HepG2 (cell line): Measurements from ENCODE around the gene LBX2. TPM values are rescaled to one million over a fixed set of nuclear protein-coding genes. Genes with fewer than 3 reads are reported as not detected.
A peak's percentile ranks its signal among the peaks of the same experiment; 100 is the strongest.

Experiments
- BHLHE40 ChIP-seq: IDR thresholded peaks from 2 replicates; pipeline ENCODE4 v1.6.1; 2011; ENCODE audit warnings: low read length, improper control_type of control experiment
- CBX1 ChIP-seq: IDR thresholded peaks from one replicate; pipeline ENCODE4 v1.6.1; 2016; ENCODE audit warnings: antibody characterized with exemption, low read depth
- E2F5 ChIP-seq: sonication (generic); formaldehyde crosslinking; conservative IDR thresholded peaks from 2 replicates; pipeline ENCODE4 v1.4.0; 2020; ENCODE audit warnings: missing genetic modification reagents
- FOXK1 ChIP-seq: sonication (generic); formaldehyde crosslinking; IDR thresholded peaks from 2 replicates; pipeline ENCODE4 v1.4.0; 2020; ENCODE audit warnings: low read depth, missing genetic modification reagents, borderline replicate concordance
- MAZ ChIP-seq, 2 experiments: sonication (generic) in 1 of 2; formaldehyde crosslinking in 1 of 2; IDR thresholded peaks; 2 replicates each; pipeline versions ENCODE4 v1.5.0 to v1.6.1; 2012 to 2020; ENCODE audit warnings: low read depth in 2 of 2, mild to moderate bottlenecking in 2 of 2, borderline replicate concordance in 1 of 2, improper control_type of control experiment in 1 of 2, low read length in 1 of 2, missing genetic modification reagents in 1 of 2, moderate library complexity in 1 of 2
- MEIS2 ChIP-seq: sonication (generic); formaldehyde crosslinking; IDR thresholded peaks from 2 replicates; pipeline ENCODE4 v1.9.0; 2021; ENCODE audit warnings: mild to moderate bottlenecking, missing genetic modification reagents
- MIER3 ChIP-seq: IDR thresholded peaks from 2 replicates; pipeline ENCODE4 v1.6.1; 2016; ENCODE audit warnings: missing compliant biosample characterization, borderline replicate concordance
- PPARG ChIP-seq: conservative IDR thresholded peaks from 2 replicates; pipeline ENCODE4 v1.6.1; 2016; ENCODE audit warnings: missing biosample characterization, missing genetic modification reagents
- PRMT3 ChIP-seq: sonication (generic); formaldehyde crosslinking; IDR thresholded peaks from 2 replicates; pipeline ENCODE4 v1.8.1; 2022; ENCODE audit warnings: low read depth, mild to moderate bottlenecking, moderate library complexity, missing genetic modification reagents, borderline replicate concordance
- SIN3A ChIP-seq: IDR thresholded peaks from 2 replicates; pipeline ENCODE4 v1.6.1; 2011; ENCODE audit warnings: low read depth, mild to moderate bottlenecking, control low read depth, low read length, borderline replicate concordance
- TRIM24 ChIP-seq: sonication (generic); formaldehyde crosslinking; IDR thresholded peaks from 2 replicates; pipeline ENCODE4 v1.8.0; 2022; ENCODE audit warnings: mild to moderate bottlenecking, missing genetic modification reagents
- YEATS2 ChIP-seq: sonication (generic); formaldehyde crosslinking; IDR thresholded peaks from 2 replicates; pipeline ENCODE4 v1.4.0; 2020; ENCODE audit warnings: missing genetic modification reagents, borderline replicate concordance
- ZHX1 ChIP-seq: sonication (generic); formaldehyde crosslinking; IDR thresholded peaks from 2 replicates; pipeline ENCODE4 v1.8.1; 2022; ENCODE audit warnings: low read depth, mild to moderate bottlenecking, missing genetic modification reagents
- polyA plus RNA-seq, 8 experiments: library from polyadenylated mRNA; depleted of rRNA in 3 of 8; stranded (reverse) in 7 of 8; unstranded in 1 of 8; fragments of >200 nt; fragmentation: Illumina TruSeq in 4 of 8; extraction: Trizol in 4 of 8; gene quantifications; 2 replicates each; pipeline versions ENCODE4 v1.2.1 to v1.2.3, GENCODE V29; 2011 to 2016; ENCODE audit warnings: low read depth in 4 of 8, missing spikeins in 1 of 8, mixed read lengths in 1 of 8; ENCODE audit not compliant: insufficient read depth in 1 of 8
- total RNA-seq, 5 experiments: library from RNA; depleted of rRNA; stranded (reverse); fragments of >200 nt; fragmentation: Illumina TruSeq; extraction: Trizol; gene quantifications; 2 replicates each; pipeline ENCODE4 v1.2.3, GENCODE V29; 2016; ENCODE audit warnings: low read depth in 1 of 5
- TF ChIP-seq, protein P1 (sequence below): sonication (generic); formaldehyde crosslinking; IDR thresholded peaks from 2 replicates; pipeline ENCODE4 v1.8.0; 2022; ENCODE audit warnings: low read depth, missing genetic modification reagents
- TF ChIP-seq, protein P2 (sequence below): sonication (generic); formaldehyde crosslinking; IDR thresholded peaks from 2 replicates; pipeline ENCODE4 v1.4.0; 2020; ENCODE audit warnings: missing genetic modification reagents
- TF ChIP-seq, protein P3 (sequence below): sonication (generic); formaldehyde crosslinking; IDR thresholded peaks from 2 replicates; pipeline ENCODE4 v1.5.0; 2020; ENCODE audit warnings: missing genetic modification reagents

The LBX2 gene
- total and polyA plus RNA-seq, 2 of the 13 experiments (the other 11 are each of a cell fraction or from before 2014, with no cell fraction given), result 6.4 to 8.1 TPM

DNA sequence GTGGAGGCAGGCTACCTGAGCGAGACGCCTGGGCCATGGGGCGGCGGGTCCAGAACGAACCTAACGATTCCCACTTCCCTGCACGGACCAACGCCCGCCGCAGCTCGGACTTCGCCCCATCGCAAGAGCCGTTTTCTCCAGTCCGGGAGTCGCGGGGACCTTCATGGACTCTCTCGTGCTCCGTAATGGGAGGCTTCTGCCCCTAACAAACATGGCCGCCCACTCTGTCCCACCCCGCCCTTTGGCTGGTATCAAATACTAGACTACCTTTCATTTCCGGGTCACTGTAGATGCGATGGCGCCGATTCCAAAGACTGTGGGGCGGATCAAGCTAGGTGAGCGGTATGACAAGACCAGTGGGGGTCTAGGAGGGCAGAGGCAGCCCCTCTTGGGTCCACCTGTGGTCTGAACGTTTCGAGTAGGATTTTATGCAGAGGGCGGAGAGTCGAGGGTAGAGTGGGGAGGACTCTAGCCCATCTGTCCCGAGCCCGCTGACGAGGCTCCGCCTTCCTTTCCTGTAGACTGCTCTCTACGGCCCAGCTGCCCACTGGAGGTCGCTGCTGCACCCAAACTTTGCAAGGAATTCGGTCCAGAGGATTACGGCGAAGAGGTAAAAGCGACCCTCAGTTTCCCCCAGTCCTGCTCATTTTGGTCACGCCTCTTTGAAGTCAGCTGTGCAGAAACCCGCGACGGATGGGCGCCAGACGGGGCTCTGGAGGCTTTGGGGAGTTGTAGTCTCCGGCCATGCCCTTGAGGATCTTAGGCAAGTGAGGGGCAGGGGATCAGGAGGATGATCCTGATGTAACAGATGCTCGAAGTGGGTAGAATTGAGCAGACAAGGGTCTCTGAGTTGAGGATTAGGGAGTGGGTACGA lies 16.4 kb downstream of the LBX2 start, which contains the start of the genes CCDC142 and TTC31 (continued):
- TF ChIP-seq, protein P1, sequence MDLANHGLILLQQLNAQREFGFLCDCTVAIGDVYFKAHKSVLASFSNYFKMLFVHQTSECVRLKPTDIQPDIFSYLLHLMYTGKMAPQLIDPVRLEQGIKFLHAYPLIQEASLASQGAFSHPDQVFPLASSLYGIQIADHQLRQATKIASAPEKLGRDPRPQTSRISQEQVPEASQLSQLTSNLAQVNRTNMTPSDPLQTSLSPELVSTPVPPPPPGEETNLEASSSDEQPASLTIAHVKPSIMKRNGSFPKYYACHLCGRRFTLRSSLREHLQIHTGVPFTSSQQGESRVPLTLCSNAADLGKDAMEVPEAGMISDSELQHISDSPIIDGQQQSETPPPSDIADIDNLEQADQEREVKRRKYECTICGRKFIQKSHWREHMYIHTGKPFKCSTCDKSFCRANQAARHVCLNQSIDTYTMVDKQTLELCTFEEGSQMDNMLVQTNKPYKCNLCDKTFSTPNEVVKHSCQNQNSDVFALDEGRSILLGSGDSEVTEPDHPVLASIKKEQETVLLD (CRISPR knock-in tag), result peak; percentile 81
- TF ChIP-seq PPARG (CRISPR knock-in tag), result peak; percentile 63
- peak; percentile 77 for TF ChIP-seq ZHX1 (CRISPR knock-in tag)
- peak; percentile 88 for TF ChIP-seq CBX1
- peak; percentile 79; the same call in 1 of the 2 replicates for TF ChIP-seq PRMT3 (CRISPR knock-in tag)
- TF ChIP-seq MAZ (IDR thresholded peaks at IDR 0.05; ENCODE audit: borderline replicate concordance, low read depth, low read length), result peak; percentile 72; the same call in 1 of the 2 replicates
- TF ChIP-seq MAZ (CRISPR knock-in tag; IDR thresholded peaks at IDR 0.05; ENCODE audit: low read depth), result peak; percentile 94
- TF ChIP-seq MEIS2 (CRISPR knock-in tag), result peak; percentile 32; the same call in 1 of the 2 replicates
- peak; percentile 79; the same call in 1 of the 2 replicates for TF ChIP-seq MIER3 (CRISPR knock-in tag)
- TF ChIP-seq TRIM24 (CRISPR knock-in tag), result peak; percentile 25; the same call in 1 of the 2 replicates
- no peak for TF ChIP-seq BHLHE40
- TF ChIP-seq E2F5 (CRISPR knock-in tag), result no peak
- TF ChIP-seq, protein P2, sequence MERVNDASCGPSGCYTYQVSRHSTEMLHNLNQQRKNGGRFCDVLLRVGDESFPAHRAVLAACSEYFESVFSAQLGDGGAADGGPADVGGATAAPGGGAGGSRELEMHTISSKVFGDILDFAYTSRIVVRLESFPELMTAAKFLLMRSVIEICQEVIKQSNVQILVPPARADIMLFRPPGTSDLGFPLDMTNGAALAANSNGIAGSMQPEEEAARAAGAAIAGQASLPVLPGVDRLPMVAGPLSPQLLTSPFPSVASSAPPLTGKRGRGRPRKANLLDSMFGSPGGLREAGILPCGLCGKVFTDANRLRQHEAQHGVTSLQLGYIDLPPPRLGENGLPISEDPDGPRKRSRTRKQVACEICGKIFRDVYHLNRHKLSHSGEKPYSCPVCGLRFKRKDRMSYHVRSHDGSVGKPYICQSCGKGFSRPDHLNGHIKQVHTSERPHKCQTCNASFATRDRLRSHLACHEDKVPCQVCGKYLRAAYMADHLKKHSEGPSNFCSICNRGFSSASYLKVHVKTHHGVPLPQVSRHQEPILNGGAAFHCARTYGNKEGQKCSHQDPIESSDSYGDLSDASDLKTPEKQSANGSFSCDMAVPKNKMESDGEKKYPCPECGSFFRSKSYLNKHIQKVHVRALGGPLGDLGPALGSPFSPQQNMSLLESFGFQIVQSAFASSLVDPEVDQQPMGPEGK, result peak; percentile 53; the same call in 1 of the 2 replicates
- TF ChIP-seq YEATS2 (CRISPR knock-in tag), result peak; percentile 93
- TF ChIP-seq FOXK1, result peak; percentile 93; the same call in 1 of the 2 replicates
- TF ChIP-seq, protein P3, sequence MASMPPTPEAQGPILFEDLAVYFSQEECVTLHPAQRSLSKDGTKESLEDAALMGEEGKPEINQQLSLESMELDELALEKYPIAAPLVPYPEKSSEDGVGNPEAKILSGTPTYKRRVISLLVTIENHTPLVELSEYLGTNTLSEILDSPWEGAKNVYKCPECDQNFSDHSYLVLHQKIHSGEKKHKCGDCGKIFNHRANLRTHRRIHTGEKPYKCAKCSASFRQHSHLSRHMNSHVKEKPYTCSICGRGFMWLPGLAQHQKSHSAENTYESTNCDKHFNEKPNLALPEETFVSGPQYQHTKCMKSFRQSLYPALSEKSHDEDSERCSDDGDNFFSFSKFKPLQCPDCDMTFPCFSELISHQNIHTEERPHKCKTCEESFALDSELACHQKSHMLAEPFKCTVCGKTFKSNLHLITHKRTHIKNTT (CRISPR knock-in tag), result no peak
- peak; percentile 68; the same call in 1 of the 2 replicates for TF ChIP-seq SIN3A
